HG03439 (cell line): ENCODE results near the gene C2CD4D.
"Not testable (repeated sequence)": the region's sequence is repeated elsewhere in the genome, so short reads cannot be mapped to it uniquely, and the experiment has no call there.

Experiments
- ATAC-seq: cut with Tn5 transposase; IDR thresholded peaks from one replicate; pipeline ENCODE4 v1.9.1; 2021; ENCODE audit warnings: mild to moderate bottlenecking, moderate library complexity; ENCODE audit not compliant: unreplicated experiment

C2CD4D gene

DNA sequence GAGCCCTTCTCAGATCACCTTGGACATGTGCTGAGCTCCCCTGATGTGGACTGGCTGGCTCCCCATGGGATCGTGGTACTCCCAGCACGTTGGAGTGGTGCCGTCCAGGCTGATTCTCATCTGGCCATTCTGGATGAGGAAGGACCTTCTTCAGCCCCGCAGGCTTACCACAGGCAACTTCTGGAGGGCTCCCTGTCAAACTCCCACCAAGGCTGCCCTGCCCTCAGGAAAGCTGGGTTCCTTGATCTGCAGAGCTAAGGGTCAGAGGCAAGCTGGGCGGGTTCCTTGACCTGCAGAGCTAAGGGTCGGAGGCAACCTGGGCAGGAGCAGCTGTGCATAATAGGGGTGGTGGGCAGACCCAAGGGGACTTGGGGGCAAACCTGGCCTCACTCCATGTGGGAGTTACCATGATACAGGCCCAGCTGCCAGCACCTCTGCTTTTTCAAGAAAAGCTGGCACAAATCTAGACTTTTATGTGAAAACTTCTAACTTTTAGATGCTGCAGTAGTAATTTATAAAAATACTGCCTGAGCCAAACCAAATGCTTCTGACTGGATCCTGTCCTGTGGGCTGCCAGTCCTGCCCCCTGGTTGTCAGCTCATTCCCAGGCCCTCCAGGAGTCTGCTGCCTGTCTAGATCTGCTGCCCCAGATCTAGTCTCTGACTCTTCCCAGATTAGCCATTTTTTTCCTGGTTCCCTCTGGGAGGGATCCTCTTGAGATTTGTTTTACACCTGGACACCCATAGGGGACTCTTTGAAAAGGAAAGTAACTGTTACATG, 19.5 kb upstream of the C2CD4D start:
- no peak for ATAC-seq

DNA sequence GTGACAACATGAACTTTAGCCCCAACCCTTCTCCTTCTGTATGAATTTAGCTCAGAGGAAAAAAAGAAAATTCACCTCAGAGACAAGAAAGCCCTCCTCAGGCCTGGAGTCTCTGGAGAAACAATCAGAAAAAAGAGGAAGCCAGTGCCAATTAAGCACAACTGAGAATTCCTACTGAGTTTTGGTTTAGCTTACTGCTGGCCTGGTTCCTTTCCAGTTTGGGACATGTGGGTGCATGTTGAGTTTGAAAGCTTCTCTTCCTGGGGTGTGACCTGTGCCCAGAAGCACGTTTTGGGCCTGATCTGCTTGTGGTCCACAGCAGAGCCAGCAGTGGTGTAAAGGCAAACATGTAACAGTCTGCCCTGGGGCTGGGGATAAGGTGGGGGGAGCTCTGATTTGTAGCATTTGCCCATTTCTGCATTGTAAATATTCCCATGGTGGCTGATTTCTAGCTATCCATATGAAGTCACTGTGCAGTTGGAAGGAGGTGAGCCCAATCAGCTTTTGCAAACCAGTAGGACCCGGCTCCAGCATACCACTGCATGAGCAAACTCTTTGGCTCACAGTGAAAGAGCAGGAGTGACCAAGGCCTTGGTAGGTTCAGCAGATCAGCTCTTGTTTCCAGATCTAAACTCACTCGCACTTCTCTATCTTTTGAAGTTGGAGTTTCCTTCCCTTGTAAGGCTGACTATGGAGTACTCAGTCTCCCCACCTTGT, 18.6 kb upstream of the C2CD4D start:
- ATAC-seq = no peak

- no peak for ATAC-seq
Measured at GRCh38 chr1:151855933-151856332, 16.3 kb upstream of the C2CD4D start.

DNA sequence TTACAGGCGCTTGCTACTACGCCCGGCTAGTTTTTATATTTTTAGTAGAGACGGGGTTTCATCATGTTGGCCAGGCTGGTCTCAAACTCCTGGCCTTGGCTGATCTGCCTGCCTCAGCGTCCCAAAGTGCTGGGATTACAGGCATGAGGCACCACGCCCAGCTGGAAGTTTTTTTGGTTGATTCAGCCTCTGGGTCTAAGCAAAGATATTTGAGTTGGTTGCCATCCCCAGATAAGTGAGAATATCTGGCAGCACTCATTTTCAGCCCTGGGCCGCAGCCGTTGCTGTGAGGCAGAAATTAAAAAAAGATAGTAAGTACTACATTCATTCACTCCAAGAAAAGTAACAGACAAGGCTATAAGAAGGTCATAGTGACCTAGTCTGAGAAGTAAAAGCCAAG, 15.9 kb upstream of the C2CD4D start:
- not testable (repeated sequence) for ATAC-seq

DNA sequence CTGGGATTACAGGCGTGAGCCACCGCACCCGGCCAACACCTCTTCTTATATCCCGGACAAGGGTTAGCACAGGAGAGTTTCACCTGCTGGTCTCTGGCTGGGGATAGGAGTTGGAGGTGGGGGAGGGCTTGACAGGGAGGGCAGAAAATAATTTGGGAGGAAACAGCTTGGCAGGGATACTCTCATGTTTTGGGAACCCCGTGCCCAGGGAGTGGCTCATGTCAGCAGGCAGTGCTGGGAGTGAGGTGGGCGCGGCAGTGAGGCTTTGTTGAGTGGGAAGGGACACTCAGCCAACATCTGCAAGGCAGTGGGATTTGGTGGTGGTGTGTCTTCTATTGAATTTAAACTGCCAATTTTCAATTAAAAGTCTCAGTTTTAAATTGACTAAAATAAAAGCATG, 15.0 kb upstream of the C2CD4D start:
- no peak for ATAC-seq

DNA sequence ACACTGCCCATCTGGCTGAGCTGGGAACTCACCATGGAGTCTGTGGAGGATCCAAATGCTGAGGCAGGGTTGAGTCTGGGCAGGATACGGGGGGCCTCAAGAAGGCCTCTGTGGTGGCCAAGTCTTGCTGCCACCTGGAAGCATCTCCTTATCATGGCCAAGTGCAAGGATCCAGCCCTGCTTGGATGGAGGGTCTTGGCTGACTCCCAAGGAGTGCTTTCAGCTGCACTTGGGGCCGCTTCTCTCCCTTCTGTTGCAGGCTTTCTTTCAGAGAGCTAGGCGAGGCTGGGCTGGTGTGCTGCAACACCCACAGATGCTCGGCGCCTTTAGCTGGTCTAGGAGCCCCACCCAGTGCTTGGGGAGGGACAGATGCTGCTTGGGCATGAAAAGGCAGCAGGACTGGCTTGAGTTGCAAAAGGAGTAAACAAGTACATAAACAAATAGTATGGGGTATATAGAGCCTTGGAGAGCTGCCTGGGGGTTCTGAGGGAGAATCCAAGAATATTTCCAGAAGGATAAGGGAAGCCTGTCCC, 13.9 kb upstream of the C2CD4D start, which contains the start of gene THEM5:
Gene THEM5 (minus strand): TSS at position 302 of the 533 bp plus-strand sequence. CDS start 147 bp downstream, at position 155.
- ATAC-seq = no peak

DNA sequence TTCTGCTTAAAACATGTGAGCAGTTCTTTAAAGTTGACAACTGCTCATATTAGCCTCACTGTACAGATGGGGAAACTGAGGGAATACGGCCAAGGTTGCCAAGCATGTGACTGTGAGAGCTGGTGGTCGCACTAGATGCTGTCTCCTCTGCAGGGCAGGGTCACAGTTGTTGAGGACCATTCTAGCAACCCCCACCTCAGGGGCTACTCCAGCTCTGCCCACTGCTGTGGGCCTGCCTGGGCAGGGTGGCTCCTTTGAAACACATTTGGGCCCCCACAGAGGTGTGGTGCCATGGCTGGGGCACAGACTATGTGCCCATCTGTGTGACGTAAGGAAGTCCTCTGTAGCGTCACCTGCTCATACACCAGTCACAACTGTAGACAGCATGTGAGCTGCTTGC, 13.1 kb upstream of the C2CD4D start:
- no peak for ATAC-seq

DNA sequence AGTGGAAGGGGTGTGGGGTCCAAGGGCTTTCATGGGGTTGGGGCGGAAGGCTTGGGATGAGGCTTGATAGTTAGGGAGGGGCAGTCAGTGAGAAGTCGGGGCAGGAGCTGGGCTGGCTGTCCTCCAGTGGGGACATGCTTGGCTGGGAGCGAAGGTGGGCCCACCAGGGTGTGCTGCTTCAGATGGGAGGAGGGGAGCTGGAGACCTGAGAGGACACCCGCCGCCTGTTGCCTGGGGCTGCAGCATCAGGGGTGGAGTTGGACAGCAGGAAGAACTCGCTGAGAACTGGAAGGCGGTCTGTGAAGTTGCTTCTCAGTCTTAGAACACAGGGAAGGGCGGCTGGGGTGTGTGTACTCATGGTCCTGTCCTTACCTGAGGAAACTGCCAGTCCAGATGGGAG, 12.3 kb upstream of the C2CD4D start:
- ATAC-seq = no peak

GRCh38 chr1:151849871-151850270, 10.3 kb upstream of the C2CD4D start:
- ATAC-seq = no peak

- ATAC-seq = no peak
Measured at GRCh38 chr1:151849126-151849525, 9.5 kb upstream of the C2CD4D start.

DNA sequence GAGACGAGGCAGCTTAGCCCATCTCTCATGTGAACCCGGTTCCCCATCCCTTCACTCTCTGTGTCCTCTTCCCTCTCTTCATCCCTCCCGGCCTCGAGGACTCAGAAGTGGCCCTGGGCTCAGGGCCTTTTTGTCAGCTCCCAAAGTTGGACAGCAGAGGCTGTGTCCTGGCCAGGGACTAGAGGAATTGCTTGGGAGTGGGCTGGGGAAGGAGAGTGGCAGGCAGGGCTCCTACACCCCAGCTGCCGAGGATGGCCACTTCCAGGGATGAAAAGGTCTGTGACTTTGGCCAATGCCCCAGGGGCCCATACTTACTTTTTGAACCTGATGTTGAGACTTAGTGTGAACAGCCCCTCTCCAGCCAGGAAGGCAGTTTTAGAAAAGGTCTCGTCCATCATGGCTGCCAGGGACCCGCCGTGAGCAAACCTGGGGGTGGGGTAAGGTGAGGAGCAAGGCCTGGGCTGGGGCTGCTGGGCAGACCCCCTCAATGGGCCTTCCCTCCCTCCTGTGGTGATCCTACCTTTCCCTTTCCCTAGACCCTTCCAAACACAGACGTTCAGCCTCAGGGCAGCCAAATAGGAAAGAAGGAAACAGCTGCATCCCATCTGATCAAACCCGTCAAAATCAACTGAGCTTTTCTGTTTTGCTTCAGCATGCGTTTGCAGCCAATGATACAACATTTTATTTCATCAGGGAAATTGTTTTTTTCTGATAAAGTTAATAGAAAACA, 8.4 kb upstream of the C2CD4D start:
- ATAC-seq = no peak

GRCh38 chr1:151846686-151847237, 7.1 kb upstream of the C2CD4D start:
- ATAC-seq = no peak

- ATAC-seq = no peak
Measured at GRCh38 chr1:151846062-151846568, 6.5 kb upstream of the C2CD4D start.

DNA sequence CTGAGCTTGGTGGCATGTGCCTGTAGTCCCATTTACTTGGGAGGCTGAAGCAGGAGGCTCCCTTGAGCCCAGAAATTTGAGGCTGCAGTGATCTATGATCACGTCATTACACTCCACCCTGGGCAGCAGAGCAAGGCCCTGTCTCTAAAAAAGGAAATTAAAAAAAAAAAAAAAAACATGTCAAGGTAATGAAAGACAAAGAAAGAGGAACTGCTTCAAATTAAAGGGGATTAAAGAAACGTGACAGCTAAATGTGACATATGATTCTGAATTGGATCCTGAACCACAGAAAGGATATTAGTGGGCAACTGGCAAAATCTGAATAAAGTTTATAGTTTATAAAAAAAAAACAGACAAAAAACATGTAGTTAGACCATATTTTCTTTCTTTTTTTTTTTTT, 3.8 kb upstream of the C2CD4D start:
- ATAC-seq = no peak

DNA sequence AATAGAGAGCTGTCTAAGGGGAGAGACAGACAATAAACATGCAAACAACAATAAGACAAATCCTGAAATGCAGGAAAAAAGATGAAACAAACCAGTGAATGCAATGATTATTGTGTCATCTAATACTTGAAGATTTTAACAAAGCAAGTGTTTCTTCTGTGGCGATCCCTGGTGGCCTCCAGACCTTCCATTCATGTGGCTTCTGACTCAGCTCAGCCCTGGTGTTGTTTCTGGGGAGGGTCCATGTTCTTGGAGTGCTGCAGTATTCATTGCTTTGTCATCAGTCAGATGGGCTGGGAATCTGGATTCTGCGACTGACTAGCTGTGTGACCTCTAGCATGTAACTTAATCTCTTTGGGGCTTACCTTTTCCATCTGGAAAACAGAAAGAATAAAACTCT, 1.5 kb upstream of the C2CD4D start:
- no peak for ATAC-seq

- ATAC-seq = no peak
Measured at GRCh38 chr1:151840421-151840820, 801 bp upstream of the C2CD4D start.

- ATAC-seq = no peak
Measured at GRCh38 chr1:151839082-151839412, 573 bp downstream of the C2CD4D start.

DNA sequence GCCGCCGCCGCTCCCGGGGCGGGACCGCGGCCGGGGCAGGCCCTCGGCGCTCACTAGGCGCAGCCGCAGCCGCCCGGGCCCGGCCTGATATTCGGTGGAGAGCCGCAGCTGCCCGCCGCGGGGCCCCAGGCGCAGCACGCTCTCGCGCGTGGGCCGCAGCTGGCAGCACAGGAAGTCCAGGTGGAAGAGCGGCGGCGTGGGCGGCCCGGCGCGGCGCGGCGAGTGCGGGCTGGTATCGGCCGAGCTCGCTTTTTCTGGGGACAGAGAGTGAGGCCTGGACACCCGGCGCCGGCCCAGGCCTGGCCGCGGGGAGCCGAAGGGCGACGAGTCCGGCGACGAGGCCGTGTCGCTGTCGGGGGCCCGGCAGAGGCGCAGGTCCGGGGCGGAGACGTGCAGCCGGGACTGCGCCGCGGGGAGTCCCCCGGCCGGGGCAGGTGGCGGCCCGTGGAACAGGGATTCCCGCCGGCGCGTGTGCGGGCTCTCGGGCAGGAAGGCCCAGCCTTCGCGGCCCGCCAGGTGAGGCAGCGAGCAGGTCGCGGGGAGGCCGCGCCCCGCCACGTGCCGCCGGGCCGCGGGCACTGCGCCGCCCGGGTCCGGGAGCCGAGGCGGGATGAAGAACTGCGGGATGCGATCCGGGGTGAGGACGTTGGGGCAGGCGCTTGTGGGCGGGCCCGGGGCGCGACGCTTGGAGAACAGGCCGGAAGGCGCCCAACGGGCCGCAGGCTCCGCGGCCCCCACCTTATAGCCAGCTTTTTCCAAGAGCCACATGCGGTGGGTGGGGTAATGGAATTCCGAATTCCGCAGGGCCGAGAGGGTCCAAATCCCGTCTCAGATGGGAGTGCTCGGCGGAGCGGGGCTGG, 1.2 kb downstream of the C2CD4D start:
- peak; percentile 44 for ATAC-seq

DNA sequence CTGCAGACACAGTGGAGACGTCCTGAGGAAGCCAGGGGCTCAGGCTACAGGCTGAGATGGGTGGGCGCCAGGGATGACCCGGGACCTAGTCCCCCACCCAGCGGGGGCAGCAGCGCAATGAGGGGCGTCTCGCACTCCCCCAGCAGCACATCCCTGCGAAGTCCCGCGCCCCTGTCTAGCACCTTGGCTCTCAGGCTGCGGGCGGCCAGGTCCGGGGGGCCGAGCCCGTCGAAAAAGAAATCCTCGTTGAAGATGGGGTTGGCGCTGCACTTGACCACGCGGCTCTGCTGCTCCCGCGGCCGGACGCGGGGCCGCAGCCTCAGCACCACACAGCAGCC, 1.8 kb downstream of the C2CD4D start:
- ATAC-seq = peak; percentile 10

DNA sequence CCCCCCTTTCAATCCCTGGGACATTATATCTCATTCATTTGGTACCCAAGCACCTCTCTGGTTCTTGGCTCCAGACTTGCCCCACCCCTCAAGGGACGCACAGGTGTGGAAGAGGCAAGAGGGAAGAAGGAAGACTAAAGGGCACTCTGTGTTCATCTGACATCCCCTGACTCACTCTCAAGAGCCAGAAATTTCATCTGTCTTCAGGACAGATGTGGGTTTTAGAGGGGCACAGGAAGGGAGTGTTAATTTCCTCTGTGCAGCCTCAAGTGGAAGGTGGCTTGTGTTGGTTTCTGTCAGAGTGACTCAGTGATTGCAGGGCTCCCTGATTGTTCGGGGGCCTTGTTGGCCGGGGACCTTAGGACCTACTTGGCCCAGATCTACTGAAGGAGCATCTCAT, 2.4 kb downstream of the C2CD4D start:
- ATAC-seq = no peak
